HL-60 (cell line): ENCODE results near the gene BRINP3.

Experiments used
- DNase-seq, 2 experiments: peaks; one replicate each; pipeline ENCODE4 v3.0.0-alpha.2; 2010 to 2020; ENCODE audit warnings: low read depth in 1 of 2, low spot score in 1 of 2
- H3K27ac ChIP-seq: fragments of 250-450 bp; sonication (Bioruptor Pico); replicated peaks from 2 replicates; pipeline ENCODE4 v1.5.1; 2020; ENCODE audit warnings: mild to moderate bottlenecking, moderate library complexity
- H3K27me3 ChIP-seq: fragments of 250-450 bp; sonication (Bioruptor Pico); 2 replicates; pipeline ENCODE4 v1.5.1; 2021; ENCODE audit warnings: mild to moderate bottlenecking, moderate library complexity; ENCODE audit not compliant: insufficient read depth, poor library complexity, severe bottlenecking
- H3K4me3 ChIP-seq: replicated peaks from 2 replicates; pipeline ENCODE4 v1.5.1; 2011; ENCODE audit warnings: mild to moderate bottlenecking, control low read depth, low read length; ENCODE audit not compliant: insufficient read depth
- GABPA ChIP-seq: IDR thresholded peaks from 2 replicates; pipeline ENCODE4 v1.6.1; 2012; ENCODE audit warnings: low read depth
- POLR2AphosphoS5 ChIP-seq: IDR thresholded peaks from 2 replicates; pipeline ENCODE4 v1.6.1; 2012; ENCODE audit warnings: low read depth
- SPI1 ChIP-seq: IDR thresholded peaks from 2 replicates; pipeline ENCODE4 v1.6.1; 2012; ENCODE audit warnings: low read depth, mild to moderate bottlenecking, borderline replicate concordance
- TF ChIP-seq, protein P1 (sequence below): IDR thresholded peaks from 2 replicates; pipeline ENCODE4 v1.6.1; 2012; ENCODE audit warnings: low read depth; ENCODE audit not compliant: insufficient replicate concordance
- TF ChIP-seq, protein P2 (sequence below): IDR thresholded peaks from one replicate; pipeline ENCODE4 v1.5.1; 2011; ENCODE audit warnings: low read length, control low read depth, inconsistent platforms; ENCODE audit not compliant: insufficient read depth

Gene BRINP3

DNA sequence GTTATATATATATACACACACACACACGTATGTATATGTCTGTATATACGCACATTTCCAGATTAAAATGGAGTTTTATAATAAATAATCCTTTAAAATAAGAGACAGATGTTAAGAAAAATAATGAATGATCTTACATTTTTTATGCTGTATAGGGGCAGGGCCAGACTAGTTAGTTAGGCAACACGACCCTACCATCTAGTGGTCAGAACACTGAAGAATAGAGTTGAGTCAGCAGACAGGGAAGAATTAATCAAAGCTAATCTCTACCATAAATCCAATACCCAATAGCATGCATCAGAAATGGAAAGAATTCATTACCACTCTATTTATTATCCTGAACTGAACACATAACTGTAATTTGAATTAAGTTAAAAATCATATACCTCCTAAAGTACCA lies 156.7 kb downstream of the BRINP3 start:
- Histone ChIP-seq H3K27me3 (no peaks in the 10 kb centered on the region), H3K27ac (no peak overlapping the region), H3K4me3 (no peak overlapping the region)
- TF ChIP-seq SPI1 (no peak), POLR2AphosphoS5 (no peak), GABPA (no peak)
- TF ChIP-seq, protein P1, sequence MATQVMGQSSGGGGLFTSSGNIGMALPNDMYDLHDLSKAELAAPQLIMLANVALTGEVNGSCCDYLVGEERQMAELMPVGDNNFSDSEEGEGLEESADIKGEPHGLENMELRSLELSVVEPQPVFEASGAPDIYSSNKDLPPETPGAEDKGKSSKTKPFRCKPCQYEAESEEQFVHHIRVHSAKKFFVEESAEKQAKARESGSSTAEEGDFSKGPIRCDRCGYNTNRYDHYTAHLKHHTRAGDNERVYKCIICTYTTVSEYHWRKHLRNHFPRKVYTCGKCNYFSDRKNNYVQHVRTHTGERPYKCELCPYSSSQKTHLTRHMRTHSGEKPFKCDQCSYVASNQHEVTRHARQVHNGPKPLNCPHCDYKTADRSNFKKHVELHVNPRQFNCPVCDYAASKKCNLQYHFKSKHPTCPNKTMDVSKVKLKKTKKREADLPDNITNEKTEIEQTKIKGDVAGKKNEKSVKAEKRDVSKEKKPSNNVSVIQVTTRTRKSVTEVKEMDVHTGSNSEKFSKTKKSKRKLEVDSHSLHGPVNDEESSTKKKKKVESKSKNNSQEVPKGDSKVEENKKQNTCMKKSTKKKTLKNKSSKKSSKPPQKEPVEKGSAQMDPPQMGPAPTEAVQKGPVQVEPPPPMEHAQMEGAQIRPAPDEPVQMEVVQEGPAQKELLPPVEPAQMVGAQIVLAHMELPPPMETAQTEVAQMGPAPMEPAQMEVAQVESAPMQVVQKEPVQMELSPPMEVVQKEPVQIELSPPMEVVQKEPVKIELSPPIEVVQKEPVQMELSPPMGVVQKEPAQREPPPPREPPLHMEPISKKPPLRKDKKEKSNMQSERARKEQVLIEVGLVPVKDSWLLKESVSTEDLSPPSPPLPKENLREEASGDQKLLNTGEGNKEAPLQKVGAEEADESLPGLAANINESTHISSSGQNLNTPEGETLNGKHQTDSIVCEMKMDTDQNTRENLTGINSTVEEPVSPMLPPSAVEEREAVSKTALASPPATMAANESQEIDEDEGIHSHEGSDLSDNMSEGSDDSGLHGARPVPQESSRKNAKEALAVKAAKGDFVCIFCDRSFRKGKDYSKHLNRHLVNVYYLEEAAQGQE = no peak
- TF ChIP-seq, protein P2, sequence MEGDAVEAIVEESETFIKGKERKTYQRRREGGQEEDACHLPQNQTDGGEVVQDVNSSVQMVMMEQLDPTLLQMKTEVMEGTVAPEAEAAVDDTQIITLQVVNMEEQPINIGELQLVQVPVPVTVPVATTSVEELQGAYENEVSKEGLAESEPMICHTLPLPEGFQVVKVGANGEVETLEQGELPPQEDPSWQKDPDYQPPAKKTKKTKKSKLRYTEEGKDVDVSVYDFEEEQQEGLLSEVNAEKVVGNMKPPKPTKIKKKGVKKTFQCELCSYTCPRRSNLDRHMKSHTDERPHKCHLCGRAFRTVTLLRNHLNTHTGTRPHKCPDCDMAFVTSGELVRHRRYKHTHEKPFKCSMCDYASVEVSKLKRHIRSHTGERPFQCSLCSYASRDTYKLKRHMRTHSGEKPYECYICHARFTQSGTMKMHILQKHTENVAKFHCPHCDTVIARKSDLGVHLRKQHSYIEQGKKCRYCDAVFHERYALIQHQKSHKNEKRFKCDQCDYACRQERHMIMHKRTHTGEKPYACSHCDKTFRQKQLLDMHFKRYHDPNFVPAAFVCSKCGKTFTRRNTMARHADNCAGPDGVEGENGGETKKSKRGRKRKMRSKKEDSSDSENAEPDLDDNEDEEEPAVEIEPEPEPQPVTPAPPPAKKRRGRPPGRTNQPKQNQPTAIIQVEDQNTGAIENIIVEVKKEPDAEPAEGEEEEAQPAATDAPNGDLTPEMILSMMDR = no peak
- DNase-seq = no peak

DNA sequence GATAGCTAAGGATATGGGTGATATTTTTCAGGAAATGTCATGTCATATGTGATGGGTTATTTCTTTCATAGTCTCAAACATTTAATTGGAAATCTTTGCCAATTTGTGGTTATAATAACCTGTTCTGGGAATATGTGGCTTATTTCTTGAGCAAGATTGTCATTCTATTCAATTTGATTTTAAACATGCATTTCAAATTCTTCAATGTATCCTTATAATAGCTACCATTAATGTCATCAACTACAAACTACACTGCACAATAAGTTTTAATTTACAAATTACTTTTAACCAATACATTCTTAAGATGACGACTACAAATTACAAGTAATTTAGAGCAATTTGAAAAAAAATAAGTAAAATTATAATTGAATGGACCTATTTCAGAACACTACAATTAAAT lies 164.9 kb downstream of the BRINP3 start:
- Histone ChIP-seq H3K27ac (no peak overlapping the region), H3K27me3 (no peaks in the 10 kb centered on the region), H3K4me3 (no peak overlapping the region)
- DNase-seq = no peak
- no peak for TF ChIP-seq POLR2AphosphoS5
- TF ChIP-seq, protein P1 = no peak
- no peak for TF ChIP-seq GABPA
- TF ChIP-seq, protein P2 = no peak
- TF ChIP-seq SPI1 = no peak

DNA sequence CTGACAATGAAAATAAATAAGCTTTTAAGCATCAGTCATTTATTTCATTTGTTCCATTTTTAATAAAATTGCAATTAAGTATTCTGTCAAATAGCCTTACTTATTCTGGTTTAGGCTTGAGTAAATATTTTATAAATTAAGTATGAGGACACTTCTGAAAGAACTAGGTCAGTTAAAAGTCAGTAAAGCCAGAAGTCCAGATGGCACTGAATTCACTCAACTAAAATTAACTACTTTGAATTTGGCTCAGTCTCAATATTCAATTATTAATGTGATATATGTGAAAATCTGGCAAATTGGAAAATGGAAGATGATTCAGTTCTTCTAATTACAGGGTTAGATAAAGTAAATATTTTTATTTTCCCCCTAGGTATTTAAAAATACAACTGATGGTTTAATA lies 174.2 kb downstream of the BRINP3 start:
- TF ChIP-seq, protein P2 = no peak
- no peak for TF ChIP-seq SPI1
- H3K27me3 ChIP-seq = no peaks in the 10 kb centered on the region
- no peak overlapping the region for H3K27ac ChIP-seq
- no peak for DNase-seq
- H3K4me3 ChIP-seq = no peak overlapping the region

DNA sequence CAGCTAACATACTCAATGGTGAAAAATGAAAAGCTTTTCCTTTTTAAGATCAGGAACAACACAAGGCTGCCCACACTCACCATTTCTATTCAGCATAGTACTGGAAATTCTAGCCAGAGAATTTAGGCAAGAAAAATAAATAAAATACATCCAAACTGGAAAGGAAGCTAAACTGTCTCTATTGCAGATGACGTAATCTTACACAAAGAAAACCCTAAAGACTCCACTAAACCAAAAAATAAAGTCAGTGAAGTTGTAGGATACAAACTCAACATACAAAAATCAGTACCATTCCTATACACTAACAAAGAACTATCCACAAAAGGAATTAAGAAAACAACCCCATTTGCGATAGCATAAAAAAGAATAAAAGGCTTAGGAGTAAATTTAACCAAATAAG lies 181.2 kb downstream of the BRINP3 start:
- TF ChIP-seq SPI1 (no peak), GABPA (no peak), POLR2AphosphoS5 (no peak)
- TF ChIP-seq, protein P2 = no peak
- TF ChIP-seq, protein P1 = no peak
- Histone ChIP-seq H3K4me3 (no peak overlapping the region), H3K27ac (no peak overlapping the region), H3K27me3 (no peaks in the 10 kb centered on the region)
- DNase-seq = no peak
